ENCODE data around the gene APAF1. TPM values are rescaled to one million over a fixed set of nuclear protein-coding genes. Genes with fewer than 3 reads are reported as not detected.

The APAF1 gene
- total RNA-seq, 1 donor from 2014 or later, result 15.5 TPM

DNA sequence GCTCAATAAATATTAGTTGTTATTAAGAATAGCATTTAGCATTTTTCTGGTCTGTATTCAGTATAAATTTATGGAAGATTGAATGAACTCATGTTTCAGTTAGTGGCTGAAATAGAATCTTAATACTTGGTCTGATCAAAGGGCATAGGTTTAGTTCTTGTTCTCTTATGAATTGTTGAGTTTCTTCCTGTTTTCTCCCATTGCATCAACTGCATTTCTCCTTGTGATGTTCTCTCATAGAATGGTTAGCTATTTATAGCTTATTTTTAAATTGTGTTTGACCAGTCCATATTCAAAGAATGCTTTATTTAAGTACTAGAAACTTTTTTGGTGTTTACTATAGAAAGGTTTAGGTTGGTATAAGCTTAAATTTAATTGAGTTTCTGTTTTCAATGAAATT is 29.8 kb downstream of the APAF1 start:
- intact Hi-C loops (cut with DNase I), result no loop called here
- no peak for DNase-seq (ENCODE audit: low spot score in 2 of 2)
- no peak overlapping the region for H3K4me3 ChIP-seq
- no peak overlapping the region for H3K27ac ChIP-seq
- TF ChIP-seq, protein P1, sequence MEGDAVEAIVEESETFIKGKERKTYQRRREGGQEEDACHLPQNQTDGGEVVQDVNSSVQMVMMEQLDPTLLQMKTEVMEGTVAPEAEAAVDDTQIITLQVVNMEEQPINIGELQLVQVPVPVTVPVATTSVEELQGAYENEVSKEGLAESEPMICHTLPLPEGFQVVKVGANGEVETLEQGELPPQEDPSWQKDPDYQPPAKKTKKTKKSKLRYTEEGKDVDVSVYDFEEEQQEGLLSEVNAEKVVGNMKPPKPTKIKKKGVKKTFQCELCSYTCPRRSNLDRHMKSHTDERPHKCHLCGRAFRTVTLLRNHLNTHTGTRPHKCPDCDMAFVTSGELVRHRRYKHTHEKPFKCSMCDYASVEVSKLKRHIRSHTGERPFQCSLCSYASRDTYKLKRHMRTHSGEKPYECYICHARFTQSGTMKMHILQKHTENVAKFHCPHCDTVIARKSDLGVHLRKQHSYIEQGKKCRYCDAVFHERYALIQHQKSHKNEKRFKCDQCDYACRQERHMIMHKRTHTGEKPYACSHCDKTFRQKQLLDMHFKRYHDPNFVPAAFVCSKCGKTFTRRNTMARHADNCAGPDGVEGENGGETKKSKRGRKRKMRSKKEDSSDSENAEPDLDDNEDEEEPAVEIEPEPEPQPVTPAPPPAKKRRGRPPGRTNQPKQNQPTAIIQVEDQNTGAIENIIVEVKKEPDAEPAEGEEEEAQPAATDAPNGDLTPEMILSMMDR (IDR thresholded peaks at IDR 0.05), result no peak
- H3K27me3 ChIP-seq, result no peaks in the 10 kb centered on the region
- H3K4me1 ChIP-seq, result no peaks in the 10 kb centered on the region
- no peaks in the 10 kb centered on the region for H3K9me3 ChIP-seq
- H3K36me3 ChIP-seq, result peaks cover 21 to 38% of the 10 kb centered on the region in 2 donors

DNA sequence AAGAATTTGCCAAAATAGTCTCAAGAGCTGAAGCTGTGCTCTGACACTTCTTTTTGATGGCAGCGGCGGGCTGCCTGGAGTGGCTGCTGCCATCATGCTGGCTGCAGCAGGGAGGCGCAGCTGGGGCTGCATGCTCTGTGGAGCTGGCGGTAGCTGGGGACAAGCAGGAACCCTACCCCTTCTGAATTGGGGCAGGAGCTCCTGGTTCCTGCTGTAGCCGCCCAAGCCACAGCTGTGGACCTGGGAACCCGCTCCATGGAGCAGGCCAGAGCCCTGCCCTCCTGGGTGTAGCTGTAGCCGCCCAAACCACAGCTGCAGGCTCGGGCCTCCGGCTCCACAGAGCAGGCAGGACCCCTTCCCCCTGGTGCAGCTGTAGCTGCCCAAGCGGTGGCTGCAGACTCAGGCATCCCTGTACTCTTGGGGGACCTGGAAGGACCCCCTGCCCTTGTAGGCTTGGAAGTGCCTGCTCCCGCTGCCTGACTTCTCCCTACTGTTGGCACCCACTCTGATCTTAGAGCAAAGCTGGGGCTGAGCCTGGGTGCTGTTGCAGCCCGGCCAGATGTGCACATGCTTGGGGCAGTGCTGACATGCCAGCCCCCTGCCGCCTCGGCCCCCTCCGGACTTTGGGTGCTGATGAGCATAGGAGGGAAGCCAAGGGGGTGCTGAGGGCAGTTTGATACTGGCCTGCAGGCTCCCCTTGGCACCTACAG is 33.3 kb downstream of the APAF1 start:
- Histone ChIP-seq H3K27me3 (no peaks in the 10 kb centered on the region), H3K4me3 (no peak overlapping the region), H3K36me3 (peaks cover 44 to 61% of the 10 kb centered on the region in 2 donors), H3K4me1 (no peaks in the 10 kb centered on the region), H3K27ac (no peak overlapping the region), H3K9me3 (no peaks in the 10 kb centered on the region)
- DNase-seq (ENCODE audit: low spot score in 2 of 2), result no peak
- TF ChIP-seq, protein P1 (IDR thresholded peaks at IDR 0.05), result no peak
- intact Hi-C loops (cut with DNase I), result no loop called here

DNA sequence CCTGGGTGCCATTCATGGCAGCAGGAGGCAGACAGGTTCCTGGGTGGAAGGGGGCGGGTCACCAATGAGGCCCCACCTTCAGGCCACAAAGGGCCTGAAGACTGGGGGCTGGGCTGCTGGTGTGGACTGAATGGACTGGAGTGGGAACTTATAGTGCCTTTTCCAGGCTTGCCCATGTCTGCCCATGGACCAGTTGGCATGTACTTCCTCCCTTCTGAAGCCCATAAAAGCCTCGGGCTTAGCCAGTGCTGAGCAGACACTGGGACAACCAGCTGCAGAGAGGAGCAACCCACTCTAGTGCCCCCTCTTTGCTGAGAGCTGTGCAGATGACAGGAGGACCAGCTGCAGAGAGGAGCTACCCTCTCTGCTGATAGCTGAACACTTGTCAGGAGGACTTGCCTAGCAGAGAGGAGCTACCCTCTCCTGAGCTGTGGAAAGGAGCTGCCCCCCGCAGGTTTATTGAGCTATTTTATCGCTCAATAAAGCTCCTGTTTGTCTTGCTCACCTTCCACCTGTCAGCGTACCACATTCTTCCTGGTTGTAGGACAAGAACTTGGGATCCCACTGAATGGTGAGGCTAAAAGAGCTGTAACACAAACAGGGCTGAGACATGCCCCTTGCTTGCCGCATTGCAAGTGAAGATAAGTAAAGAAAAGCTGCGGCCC is 34.0 kb downstream of the APAF1 start:
- Histone ChIP-seq H3K36me3 (peaks cover 50 to 66% of the 10 kb centered on the region in 2 donors), H3K4me1 (no peaks in the 10 kb centered on the region), H3K27ac (no peak overlapping the region), H3K4me3 (no peak overlapping the region), H3K27me3 (no peaks in the 10 kb centered on the region), H3K9me3 (no peaks in the 10 kb centered on the region)
- intact Hi-C loops (cut with DNase I), result no loop called here
- TF ChIP-seq, protein P1 (IDR thresholded peaks at IDR 0.05), result no peak
- DNase-seq (ENCODE audit: low spot score in 2 of 2), result no peak

DNA sequence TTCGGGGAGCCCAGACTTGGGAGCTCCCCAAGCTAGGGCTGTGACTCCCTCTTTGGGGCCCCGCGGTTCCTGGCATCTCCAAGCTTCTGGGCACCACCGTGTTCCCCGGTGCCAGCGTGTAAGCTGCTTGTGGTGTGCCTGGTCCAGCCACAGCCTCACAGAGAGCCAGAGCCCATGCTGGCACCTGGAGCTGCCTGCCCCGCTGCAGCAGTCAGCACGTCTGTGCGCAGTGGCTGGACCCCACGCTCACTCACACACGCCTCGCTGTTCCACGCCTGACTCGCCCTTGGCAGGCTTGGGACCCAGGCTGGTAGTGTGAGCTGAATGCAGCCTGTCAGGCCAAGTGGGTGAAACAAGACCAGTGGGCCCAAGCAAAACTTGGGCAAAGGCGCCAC is 34.5 kb downstream of the APAF1 start:
- no peaks in the 10 kb centered on the region for H3K4me1 ChIP-seq
- peaks cover 52 to 67% of the 10 kb centered on the region in 2 donors for H3K36me3 ChIP-seq
- H3K4me3 ChIP-seq, result no peak overlapping the region
- intact Hi-C loops (cut with DNase I), result no loop called here
- H3K27ac ChIP-seq, result no peak overlapping the region
- DNase-seq (ENCODE audit: low spot score in 2 of 2), result no peak
- no peaks in the 10 kb centered on the region for H3K27me3 ChIP-seq
- no peaks in the 10 kb centered on the region for H3K9me3 ChIP-seq
- TF ChIP-seq, protein P1 (IDR thresholded peaks at IDR 0.05), result no peak

DNA sequence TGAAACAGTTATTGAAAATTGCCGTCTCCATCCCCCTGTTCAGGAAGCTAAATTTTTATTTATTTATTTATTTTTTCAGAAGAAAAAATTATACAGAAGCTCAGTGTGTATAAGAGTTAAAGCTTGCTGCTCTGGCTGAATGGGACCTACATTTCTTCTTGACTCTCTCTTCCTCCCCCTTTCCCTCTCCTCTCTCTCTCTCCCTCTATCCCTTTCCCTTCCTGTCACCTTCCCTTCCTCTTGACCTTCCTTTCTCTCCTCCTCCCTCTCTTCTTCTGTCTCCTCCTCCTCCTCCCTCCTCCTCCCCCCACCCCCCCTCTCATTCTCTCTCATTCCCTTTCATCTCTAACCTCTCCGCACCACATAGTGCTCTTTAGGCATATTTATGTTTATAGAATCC is 39.1 kb downstream of the APAF1 start:
- H3K4me3 ChIP-seq, result no peak overlapping the region
- H3K36me3 ChIP-seq, result peaks cover 59 to 83% of the 10 kb centered on the region in 2 donors
- no peaks in the 10 kb centered on the region for H3K27me3 ChIP-seq
- no peak overlapping the region for H3K27ac ChIP-seq
- no peaks in the 10 kb centered on the region for H3K4me1 ChIP-seq
- intact Hi-C loops (cut with DNase I), result no loop called here
- no peak for DNase-seq (ENCODE audit: low spot score in 2 of 2)
- TF ChIP-seq, protein P1 (IDR thresholded peaks at IDR 0.05), result no peak
- no peaks in the 10 kb centered on the region for H3K9me3 ChIP-seq
